Non-pigmented ciliary epithelial cell (primary cell): ENCODE data around the gene SCG3.

Source experiments
- DNase-seq: peaks from one replicate; pipeline ENCODE4 v3.0.0-alpha.2; 2010; ENCODE audit warnings: low read depth

Gene SCG3

DNA sequence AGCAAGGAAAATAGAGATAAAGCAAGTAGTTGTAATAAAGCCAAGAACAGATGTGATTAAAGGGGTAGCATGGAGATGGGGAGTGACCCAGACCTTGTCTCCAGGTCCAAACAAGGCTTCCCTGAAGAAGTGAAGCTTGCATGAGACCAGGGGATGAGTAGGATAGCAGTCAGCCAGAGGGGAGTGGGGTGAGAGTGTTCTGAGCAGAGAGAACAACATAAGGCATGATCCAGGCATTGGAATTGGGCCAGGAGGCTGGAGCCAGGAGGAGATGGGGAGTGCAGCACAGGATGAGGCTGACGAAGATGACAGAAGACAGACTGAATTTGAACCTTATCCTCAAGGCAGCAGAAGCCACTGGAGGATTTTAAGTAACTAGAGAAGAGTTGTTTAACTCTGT lies 77.3 kb downstream of the SCG3 start:
- DNase-seq: no peak

DNA sequence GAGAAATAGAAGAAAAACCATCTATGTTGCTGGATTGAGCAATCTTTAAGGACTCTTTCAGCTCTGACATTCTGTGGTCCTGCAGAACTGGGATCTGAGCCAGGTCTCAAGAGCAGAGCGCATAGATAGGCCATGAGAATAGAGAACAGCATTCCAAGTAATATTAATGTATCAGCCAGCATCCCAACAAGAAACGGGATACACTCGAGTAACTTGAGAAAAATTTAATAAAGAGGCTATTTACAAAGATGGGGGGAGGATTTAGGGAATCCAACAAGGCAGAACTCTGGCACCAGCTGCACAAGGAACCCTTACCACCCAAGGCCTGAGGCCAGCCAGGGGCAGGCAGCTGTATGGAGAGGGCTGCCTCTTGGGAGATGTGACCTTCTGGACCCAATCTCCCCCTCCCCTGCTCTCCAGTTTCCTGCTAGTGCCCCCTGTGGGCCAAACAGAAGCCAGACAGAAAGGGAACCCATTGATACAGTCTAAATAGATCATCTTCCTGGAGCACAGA lies 78.3 kb downstream of the SCG3 start:
- DNase-seq: peak; percentile 88

DNA sequence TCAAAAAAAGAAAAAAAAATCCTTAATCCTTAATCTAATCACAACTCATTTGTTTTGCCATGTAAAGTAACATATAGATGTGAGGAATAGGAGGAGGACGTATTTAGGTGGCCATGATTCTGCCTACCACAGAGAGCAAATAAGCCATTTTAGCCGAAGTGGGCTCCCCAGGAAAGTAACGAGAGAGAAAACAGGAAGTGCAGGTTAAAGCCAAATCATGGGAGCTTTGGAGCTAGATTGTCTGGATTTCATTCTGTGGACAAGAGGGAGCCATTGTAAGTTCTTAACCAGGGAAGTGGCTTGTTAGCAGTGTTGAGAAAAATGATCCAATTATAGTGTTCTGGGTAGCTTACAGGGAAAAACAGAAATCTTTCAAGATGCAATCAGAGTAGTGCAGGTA lies 79.5 kb downstream of the SCG3 start:
- DNase-seq: no peak

DNA sequence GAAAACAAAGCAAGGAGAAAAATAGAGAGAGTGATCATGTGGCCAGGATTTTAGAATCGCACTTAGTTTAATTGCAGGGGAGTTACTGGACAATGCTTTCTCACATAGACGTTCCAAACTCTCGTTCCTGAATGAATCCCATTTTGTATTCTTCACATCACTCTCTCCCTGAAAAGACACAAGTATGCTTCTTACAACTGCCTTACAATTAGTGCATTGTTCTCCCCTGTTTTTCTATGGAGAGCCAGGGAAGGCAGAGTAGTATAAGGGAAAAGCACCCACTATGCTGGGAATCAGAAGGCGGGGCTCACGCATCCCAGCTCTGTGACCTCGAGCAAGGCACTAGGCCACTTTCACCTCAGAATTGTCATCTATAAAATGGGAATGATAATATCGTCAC lies 84.4 kb downstream of the SCG3 start:
- no peak for DNase-seq

DNA sequence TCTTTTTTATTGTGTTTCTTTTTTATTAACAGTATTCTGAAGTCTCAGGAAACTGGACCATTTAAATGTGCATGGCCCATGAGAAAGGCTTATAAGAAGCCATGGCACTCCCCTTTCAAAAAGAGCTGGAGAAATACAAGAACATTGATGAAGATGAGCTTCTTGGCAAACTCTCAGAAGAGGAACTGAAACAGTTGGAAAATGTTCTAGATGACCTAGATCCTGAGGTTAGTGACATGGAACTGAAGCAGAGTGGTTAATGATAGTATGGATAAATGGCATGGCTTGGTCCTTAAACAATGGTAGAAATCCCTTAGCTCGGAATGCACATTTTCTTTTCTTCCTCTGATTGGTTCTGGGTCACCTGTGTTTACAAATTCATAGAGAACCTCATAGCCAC lies 85.0 kb downstream of the SCG3 start:
- DNase-seq: no peak

DNA sequence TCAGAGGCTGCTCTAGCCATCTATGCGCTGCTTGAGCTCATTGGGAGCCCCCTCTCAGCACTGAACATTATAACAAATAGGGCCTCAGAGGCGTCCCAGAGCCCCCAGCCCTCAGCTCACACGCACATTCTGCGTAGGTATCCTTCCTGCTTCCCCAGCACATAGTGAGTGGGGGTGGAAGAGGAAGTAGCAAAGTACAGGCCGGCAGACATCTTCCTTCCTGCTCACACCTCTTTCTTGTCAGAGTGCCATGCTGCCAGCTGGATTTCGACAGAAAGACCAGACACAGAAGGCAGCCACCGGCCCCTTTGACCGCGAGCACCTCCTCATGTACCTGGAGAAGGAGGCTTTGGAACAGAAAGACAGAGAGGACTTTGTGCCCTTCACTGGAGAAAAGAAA lies 86.7 kb downstream of the SCG3 start:
- no peak for DNase-seq
